ENCODE results near the gene SPACA6.

DNA sequence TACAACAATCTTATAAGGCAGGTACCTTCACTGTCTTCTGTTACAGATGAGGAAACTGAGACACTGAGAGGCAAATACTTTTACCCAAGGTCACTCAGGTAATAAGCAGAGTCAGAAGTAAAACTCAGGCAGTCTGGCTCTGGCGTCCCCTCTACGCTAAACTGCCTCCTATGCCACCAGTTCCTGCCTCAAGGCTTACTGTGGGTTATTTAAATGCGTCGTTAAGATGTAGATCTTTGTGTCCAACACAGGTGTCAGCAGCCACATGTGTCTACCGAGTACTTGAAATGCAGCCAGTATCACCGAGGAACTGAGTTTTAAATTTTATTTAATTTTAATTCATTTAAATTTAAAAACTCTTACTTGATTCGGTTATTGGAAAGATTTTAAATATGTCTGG is 28.8 kb downstream of the SPACA6 start:
- TF ChIP-seq, protein P1, sequence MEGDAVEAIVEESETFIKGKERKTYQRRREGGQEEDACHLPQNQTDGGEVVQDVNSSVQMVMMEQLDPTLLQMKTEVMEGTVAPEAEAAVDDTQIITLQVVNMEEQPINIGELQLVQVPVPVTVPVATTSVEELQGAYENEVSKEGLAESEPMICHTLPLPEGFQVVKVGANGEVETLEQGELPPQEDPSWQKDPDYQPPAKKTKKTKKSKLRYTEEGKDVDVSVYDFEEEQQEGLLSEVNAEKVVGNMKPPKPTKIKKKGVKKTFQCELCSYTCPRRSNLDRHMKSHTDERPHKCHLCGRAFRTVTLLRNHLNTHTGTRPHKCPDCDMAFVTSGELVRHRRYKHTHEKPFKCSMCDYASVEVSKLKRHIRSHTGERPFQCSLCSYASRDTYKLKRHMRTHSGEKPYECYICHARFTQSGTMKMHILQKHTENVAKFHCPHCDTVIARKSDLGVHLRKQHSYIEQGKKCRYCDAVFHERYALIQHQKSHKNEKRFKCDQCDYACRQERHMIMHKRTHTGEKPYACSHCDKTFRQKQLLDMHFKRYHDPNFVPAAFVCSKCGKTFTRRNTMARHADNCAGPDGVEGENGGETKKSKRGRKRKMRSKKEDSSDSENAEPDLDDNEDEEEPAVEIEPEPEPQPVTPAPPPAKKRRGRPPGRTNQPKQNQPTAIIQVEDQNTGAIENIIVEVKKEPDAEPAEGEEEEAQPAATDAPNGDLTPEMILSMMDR (IDR thresholded peaks at IDR 0.05 in 2 of 3, conservative IDR thresholded peaks at IDR 0.05 in 1 of 3; ENCODE audit: control insufficient read depth in 2 of 3, extremely low read depth in 1 of 3, insufficient read depth in 1 of 3, low read depth in 3 of 3, low read length in 3 of 3): no peak
- TF ChIP-seq MXI1 (IDR thresholded peaks at IDR 0.05; ENCODE audit: low read depth, low read length) (no peak), ATF7 (IDR thresholded peaks at IDR 0.05; ENCODE audit: low read depth) (no peak), MTA3 (IDR thresholded peaks at IDR 0.05; ENCODE audit: borderline replicate concordance, low read length) (no peak), CHD2 (IDR thresholded peaks at IDR 0.05; ENCODE audit: borderline replicate concordance, low read depth, low read length) (no peak), NR2F1 (conservative IDR thresholded peaks at IDR 0.05) (no peak), NFYA (IDR thresholded peaks at IDR 0.05; ENCODE audit: borderline replicate concordance, low read depth, low read length) (no peak), TAF1 (IDR thresholded peaks at IDR 0.05; ENCODE audit: borderline replicate concordance, low read depth, low read length) (no peak), POLR2A (IDR thresholded peaks at IDR 0.05; ENCODE audit: low read depth, low read length) (no peak)
- TF ChIP-seq, protein P2, sequence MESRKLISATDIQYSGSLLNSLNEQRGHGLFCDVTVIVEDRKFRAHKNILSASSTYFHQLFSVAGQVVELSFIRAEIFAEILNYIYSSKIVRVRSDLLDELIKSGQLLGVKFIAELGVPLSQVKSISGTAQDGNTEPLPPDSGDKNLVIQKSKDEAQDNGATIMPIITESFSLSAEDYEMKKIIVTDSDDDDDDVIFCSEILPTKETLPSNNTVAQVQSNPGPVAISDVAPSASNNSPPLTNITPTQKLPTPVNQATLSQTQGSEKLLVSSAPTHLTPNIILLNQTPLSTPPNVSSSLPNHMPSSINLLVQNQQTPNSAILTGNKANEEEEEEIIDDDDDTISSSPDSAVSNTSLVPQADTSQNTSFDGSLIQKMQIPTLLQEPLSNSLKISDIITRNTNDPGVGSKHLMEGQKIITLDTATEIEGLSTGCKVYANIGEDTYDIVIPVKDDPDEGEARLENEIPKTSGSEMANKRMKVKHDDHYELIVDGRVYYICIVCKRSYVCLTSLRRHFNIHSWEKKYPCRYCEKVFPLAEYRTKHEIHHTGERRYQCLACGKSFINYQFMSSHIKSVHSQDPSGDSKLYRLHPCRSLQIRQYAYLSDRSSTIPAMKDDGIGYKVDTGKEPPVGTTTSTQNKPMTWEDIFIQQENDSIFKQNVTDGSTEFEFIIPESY (IDR thresholded peaks at IDR 0.05): no peak
- TF ChIP-seq, protein P3, sequence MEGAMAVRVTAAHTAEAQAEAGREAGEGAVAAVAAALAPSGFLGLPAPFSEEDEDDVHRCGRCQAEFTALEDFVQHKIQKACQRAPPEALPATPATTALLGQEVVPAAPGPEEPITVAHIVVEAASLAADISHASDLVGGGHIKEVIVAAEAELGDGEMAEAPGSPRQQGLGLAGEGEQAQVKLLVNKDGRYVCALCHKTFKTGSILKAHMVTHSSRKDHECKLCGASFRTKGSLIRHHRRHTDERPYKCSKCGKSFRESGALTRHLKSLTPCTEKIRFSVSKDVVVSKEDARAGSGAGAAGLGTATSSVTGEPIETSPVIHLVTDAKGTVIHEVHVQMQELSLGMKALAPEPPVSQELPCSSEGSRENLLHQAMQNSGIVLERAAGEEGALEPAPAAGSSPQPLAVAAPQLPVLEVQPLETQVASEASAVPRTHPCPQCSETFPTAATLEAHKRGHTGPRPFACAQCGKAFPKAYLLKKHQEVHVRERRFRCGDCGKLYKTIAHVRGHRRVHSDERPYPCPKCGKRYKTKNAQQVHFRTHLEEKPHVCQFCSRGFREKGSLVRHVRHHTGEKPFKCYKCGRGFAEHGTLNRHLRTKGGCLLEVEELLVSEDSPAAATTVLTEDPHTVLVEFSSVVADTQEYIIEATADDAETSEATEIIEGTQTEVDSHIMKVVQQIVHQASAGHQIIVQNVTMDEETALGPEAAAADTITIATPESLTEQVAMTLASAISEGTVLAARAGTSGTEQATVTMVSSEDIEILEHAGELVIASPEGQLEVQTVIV (IDR thresholded peaks at IDR 0.05; ENCODE audit: borderline replicate concordance, partially characterized antibody): no peak

Data from GM12878 (cell line).